Fibroblast of lung (primary cell): ENCODE measurements around the gene RAP1GAP2. TPM values are rescaled to one million over a fixed set of nuclear protein-coding genes. Genes with fewer than 3 reads are reported as not detected.
A peak's percentile ranks its signal among the peaks of the same experiment; 100 is the strongest.

Experiments used
- DNase-seq, 2 donors: peaks; one replicate each; pipeline versions ENCODE4 v3.0.0 to v3.0.0-alpha.2; 2010; ENCODE audit warnings: low read depth in 2 of 2
- H2AFZ ChIP-seq: 2 replicates; pipeline ENCODE4 v1.5.1; 2012; ENCODE audit warnings: low read length, control low read depth, inconsistent platforms
- H3K27ac ChIP-seq: 2 replicates; pipeline ENCODE4 v1.5.1; 2011; ENCODE audit warnings: low read length, control low read depth; ENCODE audit not compliant: insufficient read depth
- H3K27me3 ChIP-seq: 2 replicates; pipeline ENCODE4 v1.5.1; 2011; ENCODE audit warnings: mild to moderate bottlenecking, low read length; ENCODE audit not compliant: control insufficient read depth, insufficient read depth
- H3K36me3 ChIP-seq: 2 replicates; pipeline ENCODE4 v1.5.1; 2011; ENCODE audit warnings: low read length; ENCODE audit not compliant: control insufficient read depth, insufficient read depth
- H3K4me1 ChIP-seq: 2 replicates; pipeline ENCODE4 v1.5.1; 2011; ENCODE audit warnings: low read length; ENCODE audit not compliant: control insufficient read depth, insufficient read depth; ENCODE audit errors: extremely low read depth
- H3K4me2 ChIP-seq: 2 replicates; pipeline ENCODE4 v1.5.1; 2011; ENCODE audit warnings: low read length, control low read depth; ENCODE audit not compliant: insufficient read depth; ENCODE audit errors: extremely low read depth
- H3K4me3 ChIP-seq, 4 experiments: fragments of 200-600 bp in 1 of 4; sonication (generic) in 1 of 4; replicated peaks in 1 of 4; 2 replicates each; pipeline ENCODE4 v1.5.1; 2011 to 2016; ENCODE audit warnings: low read length in 4 of 4, low read depth in 3 of 4, mild to moderate bottlenecking in 3 of 4, control low read depth in 2 of 4, inconsistent platforms in 1 of 4, mixed read lengths in 1 of 4; ENCODE audit not compliant: insufficient read depth in 1 of 4; ENCODE audit errors: control extremely low read depth in 1 of 4
- H3K79me2 ChIP-seq: 2 replicates; pipeline ENCODE4 v1.5.1; 2012; ENCODE audit warnings: mild to moderate bottlenecking, low read length, inconsistent platforms; ENCODE audit not compliant: control insufficient read depth, insufficient read depth
- H3K9ac ChIP-seq: 2 replicates; pipeline ENCODE4 v1.5.1; 2011; ENCODE audit warnings: mild to moderate bottlenecking, low read length, control low read depth; ENCODE audit not compliant: insufficient read depth
- H3K9me3 ChIP-seq: 2 replicates; pipeline ENCODE4 v1.5.1; 2012; ENCODE audit warnings: low read depth, low read length; ENCODE audit not compliant: control insufficient read depth, insufficient read depth
- H4K20me1 ChIP-seq: 2 replicates; pipeline ENCODE4 v1.5.1; 2011; ENCODE audit warnings: low read length; ENCODE audit not compliant: control insufficient read depth, insufficient read depth; ENCODE audit errors: extremely low read depth
- CTCF ChIP-seq, 2 donors: IDR thresholded peaks in 1 of 2; conservative IDR thresholded peaks in 1 of 2; 1 replicate in 1 of 2; 2 replicates in 1 of 2; pipeline ENCODE4 v1.5.1; 2011 to 2012; ENCODE audit warnings: low read length in 2 of 2, control low read depth in 1 of 2, inconsistent platforms in 1 of 2, low read depth in 1 of 2, mild to moderate bottlenecking in 1 of 2
- EZH2 ChIP-seq: IDR thresholded peaks from 2 replicates; pipeline ENCODE4 v1.5.1; 2012; ENCODE audit warnings: low read length, control low read depth, mild to moderate bottlenecking; ENCODE audit errors: missing control alignments
- polyA minus RNA-seq: library from RNA; depleted of rRNA, polyadenylated mRNA; stranded (reverse); fragments of >200 nt; gene quantifications from 2 replicates; pipeline ENCODE4 v1.2.3, GENCODE V29; 2011; ENCODE audit warnings: low replicate concordance
- polyA plus RNA-seq, 2 donors: library from polyadenylated mRNA; depleted of rRNA in 1 of 2; stranded (reverse) in 1 of 2; unstranded in 1 of 2; fragments of >200 nt; gene quantifications; 2 replicates each; pipeline ENCODE4 v1.2.1, GENCODE V29; 2011 to 2012; ENCODE audit warnings: missing spikeins in 1 of 2
- total RNA-seq: library from RNA; depleted of rRNA; stranded (reverse); fragments of >200 nt; gene quantifications from 2 replicates; pipeline ENCODE4 v1.2.1, GENCODE V29; 2014

The RAP1GAP2 gene
- 0.33 and 0.51 TPM in 2 replicates for total RNA-seq
- 0.99 and 1.3 TPM in 2 replicates for polyA plus RNA-seq
- 1.1 and 1.6 TPM in 2 replicates for polyA plus RNA-seq (2012)
- polyA minus RNA-seq = 2.1 and 8.8 TPM in 2 replicates

- no peaks in the 10 kb centered on the region for H3K79me2 ChIP-seq
- no peak within 1 kb of the TSS for H2AFZ ChIP-seq
- no peaks in the 10 kb centered on the region for H4K20me1 ChIP-seq
- H3K9me3 ChIP-seq = no peaks in the 10 kb centered on the region
- DNase-seq = no peak
- H3K4me3 ChIP-seq = no peak within 1 kb of the TSS
- no peaks in the 10 kb centered on the region for H3K4me1 ChIP-seq
- H3K27me3 ChIP-seq = peaks cover 3% of the 10 kb centered on the region
- H3K9ac ChIP-seq = no peak within 1 kb of the TSS
- TF ChIP-seq CTCF (conservative IDR thresholded peaks at IDR 0.05 in 1 of 2, IDR thresholded peaks at IDR 0.05 in 1 of 2; ENCODE audit: low read depth in 1 of 2, low read length in 2 of 2) (no peak), EZH2 (no peak)
- no peak within 1 kb of the TSS for H3K4me2 ChIP-seq
- H3K27ac ChIP-seq = no peak within 1 kb of the TSS
- no peaks in the 10 kb centered on the region for H3K36me3 ChIP-seq
These were observed at the start of gene RAP1GAP2 for GRCh38 chr17:2796164-2797125. TSS of gene RAP1GAP2 (plus strand) at chr17:2796438. CDS start at chr17:2796528, 90 bp downstream.

- no peak within 1 kb of the TSS for H3K9ac ChIP-seq
- H3K27ac ChIP-seq = no peak within 1 kb of the TSS
- no peak within 1 kb of the TSS for H3K4me3 ChIP-seq
- DNase-seq = no peak
- TF ChIP-seq EZH2 (no peak), CTCF (conservative IDR thresholded peaks at IDR 0.05 in 1 of 2, IDR thresholded peaks at IDR 0.05 in 1 of 2; ENCODE audit: low read depth in 1 of 2, low read length in 2 of 2) (no peak)
- no peak within 1 kb of the TSS for H2AFZ ChIP-seq
- H3K36me3 ChIP-seq = no peaks in the 10 kb centered on the region
- no peaks in the 10 kb centered on the region for H4K20me1 ChIP-seq
- H3K27me3 ChIP-seq = peaks cover 7% of the 10 kb centered on the region
- no peaks in the 10 kb centered on the region for H3K9me3 ChIP-seq
- H3K4me1 ChIP-seq = no peaks in the 10 kb centered on the region
- H3K79me2 ChIP-seq = no peaks in the 10 kb centered on the region
- H3K4me2 ChIP-seq = peak within 1 kb of the TSS; percentile 13
These were observed 47.0 kb upstream of the RAP1GAP2 start, which contains the start of gene CCDC92B for GRCh38 chr17:2749058-2749783. TSS of gene CCDC92B (minus strand) at chr17:2749652. CDS start at chr17:2735145, 14,507 bp downstream.

- Histone ChIP-seq H3K79me2 (no peaks in the 10 kb centered on the region), H4K20me1 (no peaks in the 10 kb centered on the region), H3K9ac (no peak overlapping the region), H3K9me3 (no peaks in the 10 kb centered on the region), H3K4me2 (peak overlapping the region; percentile 13), H3K27me3 (peaks cover 7% of the 10 kb centered on the region), H3K27ac (no peak overlapping the region), H3K36me3 (no peaks in the 10 kb centered on the region), H3K4me3 (no peak overlapping the region), H3K4me1 (no peaks in the 10 kb centered on the region), H2AFZ (no peak overlapping the region)
- peak; percentile 58 to 65 for DNase-seq
- TF ChIP-seq EZH2 (no peak), CTCF (conservative IDR thresholded peaks at IDR 0.05 in 1 of 2, IDR thresholded peaks at IDR 0.05 in 1 of 2; ENCODE audit: low read depth in 1 of 2, low read length in 2 of 2) (no peak)
These were observed 46.5 kb upstream of the RAP1GAP2 start for GRCh38 chr17:2749784-2750181.
